GM19099 (cell line): ENCODE measurements around the gene SP9.

Experiments
- POLR2A ChIP-seq: IDR thresholded peaks from 3 replicates; pipeline ENCODE4 v1.6.1; 2011; ENCODE audit warnings: low read depth; ENCODE audit not compliant: insufficient read length; ENCODE audit errors: extremely low read depth

Gene SP9

DNA sequence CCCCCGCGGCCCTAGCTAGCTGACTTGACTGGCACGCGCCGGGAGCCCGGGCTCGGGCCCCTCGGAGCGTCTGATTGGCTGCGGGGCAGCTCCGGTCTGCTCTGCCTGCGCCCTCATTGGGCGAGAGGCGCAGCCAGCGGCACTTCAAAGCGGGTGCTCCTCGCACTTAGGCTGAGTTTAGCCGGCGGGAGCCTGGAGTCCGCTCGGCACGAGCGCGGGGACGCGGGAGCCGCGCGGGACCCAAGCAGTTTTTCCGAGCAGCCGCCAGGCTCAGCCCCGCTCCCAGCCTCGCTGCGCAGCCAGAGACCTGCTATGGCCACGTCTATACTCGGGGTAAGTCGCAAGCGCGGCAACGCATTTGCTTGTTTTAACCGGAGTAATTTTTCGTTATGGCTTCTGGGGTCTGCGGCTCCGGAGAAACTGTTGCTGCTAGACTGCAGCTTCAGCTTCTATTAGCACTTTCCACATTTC is at the start of gene SP9:
Gene SP9 (plus strand): TSS at position 174 of the 471 bp plus-strand sequence. CDS start 139 bp downstream, at position 313.
- no peak for TF ChIP-seq POLR2A

DNA sequence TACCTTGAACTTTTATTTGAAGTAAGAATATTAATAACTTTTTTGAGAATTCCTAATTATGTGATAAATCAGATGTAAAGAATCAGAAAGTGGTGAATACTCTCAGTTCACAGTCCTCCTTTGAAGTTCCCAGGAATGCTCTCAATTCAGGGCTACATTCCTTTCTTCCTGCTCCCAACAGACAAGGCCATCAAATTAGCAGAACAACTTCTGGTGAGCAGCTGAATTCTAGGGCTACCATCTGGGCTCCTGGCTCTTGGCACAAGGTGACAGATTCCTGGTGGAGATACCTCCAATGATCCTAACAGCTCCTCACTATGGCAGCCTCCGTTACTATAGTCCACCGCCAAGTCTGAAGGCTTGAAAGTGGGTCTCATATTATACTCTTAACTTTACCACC is 48.6 kb upstream of the SP9 start:
- TF ChIP-seq POLR2A: no peak

DNA sequence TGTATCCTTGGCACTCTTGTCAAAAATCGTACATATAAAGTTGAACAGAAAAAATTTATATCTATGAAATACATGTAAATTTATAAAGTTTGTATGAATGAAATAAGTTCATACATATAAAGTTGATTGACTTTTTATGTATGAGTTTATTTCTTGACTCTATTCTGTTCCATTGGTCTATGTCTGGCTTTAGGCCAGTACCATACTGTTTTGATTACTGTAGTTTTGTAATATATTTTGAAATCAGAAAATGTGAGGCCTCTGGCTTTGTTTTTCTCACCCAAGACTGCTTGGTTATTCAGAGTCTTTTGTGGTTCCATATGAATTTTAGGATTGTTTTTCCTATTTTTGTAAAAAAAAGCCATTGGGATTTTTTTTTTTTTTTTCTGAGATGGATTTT is 41.8 kb upstream of the SP9 start:
- no peak for TF ChIP-seq POLR2A

- no peak for TF ChIP-seq POLR2A
Observed at GRCh38 chr2:174300114-174300513, 34.6 kb upstream of the SP9 start.

DNA sequence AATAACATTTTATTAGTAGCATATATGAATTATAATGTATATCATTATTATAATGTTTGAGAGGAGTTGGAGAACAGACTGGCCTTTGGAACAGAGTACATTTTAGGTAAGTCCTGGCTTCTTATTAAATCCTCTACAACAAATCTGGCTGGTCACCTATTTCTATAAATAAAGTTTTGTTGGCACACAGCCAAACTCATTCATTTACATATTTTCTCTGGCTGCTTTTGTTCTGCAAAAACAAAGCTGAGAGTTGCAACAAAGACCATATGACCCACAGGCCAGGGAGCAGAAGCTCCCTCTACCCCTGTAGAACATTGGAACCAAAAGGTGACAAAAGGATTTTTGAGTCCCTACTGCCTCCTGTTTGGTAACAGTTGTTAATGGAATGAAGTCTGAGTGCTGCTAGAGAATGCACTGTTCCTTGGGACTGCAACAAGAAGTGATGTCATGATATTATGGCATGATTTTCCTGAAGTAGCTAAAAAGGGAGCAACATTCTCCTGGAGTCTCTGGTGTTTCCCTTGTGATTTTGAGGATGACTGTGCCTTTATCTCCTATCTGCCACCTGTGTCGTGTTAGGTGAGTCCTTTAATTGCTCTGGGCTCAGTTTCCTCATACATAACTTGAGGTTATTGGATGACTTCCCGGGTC is 22.0 kb upstream of the SP9 start:
- TF ChIP-seq POLR2A: no peak

GRCh38 chr2:174322149-174322548 is 12.6 kb upstream of the SP9 start:
- no peak for TF ChIP-seq POLR2A

DNA sequence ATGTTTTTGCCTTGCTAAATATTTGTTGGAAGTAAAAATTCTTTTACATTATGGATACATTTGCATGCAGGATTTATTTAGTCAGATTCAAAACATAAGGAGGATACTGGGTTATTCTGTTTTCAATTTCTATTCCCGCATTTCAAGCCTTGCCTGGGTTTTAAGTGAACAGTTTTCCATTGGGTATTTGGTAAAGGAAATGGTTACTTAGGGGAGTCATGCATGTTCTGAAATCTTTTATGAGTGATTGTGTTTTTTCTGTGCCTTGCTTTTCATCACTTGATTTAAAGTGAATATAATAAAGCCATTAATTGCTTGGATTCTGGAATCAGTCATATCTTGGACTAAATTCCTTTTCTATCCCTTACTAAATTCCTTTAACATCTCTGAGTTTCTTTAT is 12.0 kb upstream of the SP9 start:
- no peak for TF ChIP-seq POLR2A

- TF ChIP-seq POLR2A: no peak
Observed at GRCh38 chr2:174324530-174324929, 10.2 kb upstream of the SP9 start.

GRCh38 chr2:174325373-174326160 is 9.2 kb upstream of the SP9 start:
- TF ChIP-seq POLR2A: no peak

DNA sequence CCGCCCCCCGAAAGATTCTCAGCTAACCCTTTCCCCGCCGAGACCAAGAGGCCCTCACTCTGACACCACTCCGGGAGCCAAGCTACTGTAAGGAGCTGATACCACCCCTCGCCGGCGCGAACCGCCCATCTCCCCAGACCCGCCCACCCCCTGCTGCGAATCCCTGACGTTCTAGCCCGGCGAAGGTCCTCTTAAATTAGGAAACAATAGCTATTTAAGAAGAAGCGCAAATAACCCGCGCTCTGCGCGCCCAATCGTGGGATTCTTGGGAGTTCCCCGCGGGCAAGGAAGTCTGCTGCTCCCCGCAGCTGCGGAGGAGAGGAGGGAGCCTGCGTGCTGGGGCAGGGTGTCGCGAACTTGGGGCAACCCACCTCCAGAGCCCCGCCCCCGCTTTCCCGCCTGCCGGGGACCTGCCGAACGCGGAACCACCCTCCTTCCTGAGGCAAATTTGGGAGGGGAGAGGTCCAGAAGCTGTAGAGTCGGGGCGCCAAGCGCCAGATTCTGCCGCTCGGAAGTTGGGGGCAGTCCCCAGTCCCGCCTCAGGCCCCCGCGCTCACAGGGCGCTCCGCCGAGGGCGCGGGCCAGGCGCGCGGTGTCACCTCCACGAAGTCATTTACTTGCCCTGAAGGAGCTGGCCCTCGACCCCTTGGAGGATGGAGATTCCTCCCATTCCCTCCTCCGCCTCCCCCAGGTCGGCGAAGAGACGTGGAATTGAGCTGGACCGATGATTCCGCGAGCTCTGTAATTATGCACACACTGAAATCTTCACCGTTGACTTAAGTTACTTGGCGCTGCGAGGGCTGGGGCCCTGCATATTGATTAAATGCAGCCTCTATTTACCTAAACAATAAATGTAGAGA is 8.4 kb upstream of the SP9 start:
- TF ChIP-seq POLR2A: no peak

DNA sequence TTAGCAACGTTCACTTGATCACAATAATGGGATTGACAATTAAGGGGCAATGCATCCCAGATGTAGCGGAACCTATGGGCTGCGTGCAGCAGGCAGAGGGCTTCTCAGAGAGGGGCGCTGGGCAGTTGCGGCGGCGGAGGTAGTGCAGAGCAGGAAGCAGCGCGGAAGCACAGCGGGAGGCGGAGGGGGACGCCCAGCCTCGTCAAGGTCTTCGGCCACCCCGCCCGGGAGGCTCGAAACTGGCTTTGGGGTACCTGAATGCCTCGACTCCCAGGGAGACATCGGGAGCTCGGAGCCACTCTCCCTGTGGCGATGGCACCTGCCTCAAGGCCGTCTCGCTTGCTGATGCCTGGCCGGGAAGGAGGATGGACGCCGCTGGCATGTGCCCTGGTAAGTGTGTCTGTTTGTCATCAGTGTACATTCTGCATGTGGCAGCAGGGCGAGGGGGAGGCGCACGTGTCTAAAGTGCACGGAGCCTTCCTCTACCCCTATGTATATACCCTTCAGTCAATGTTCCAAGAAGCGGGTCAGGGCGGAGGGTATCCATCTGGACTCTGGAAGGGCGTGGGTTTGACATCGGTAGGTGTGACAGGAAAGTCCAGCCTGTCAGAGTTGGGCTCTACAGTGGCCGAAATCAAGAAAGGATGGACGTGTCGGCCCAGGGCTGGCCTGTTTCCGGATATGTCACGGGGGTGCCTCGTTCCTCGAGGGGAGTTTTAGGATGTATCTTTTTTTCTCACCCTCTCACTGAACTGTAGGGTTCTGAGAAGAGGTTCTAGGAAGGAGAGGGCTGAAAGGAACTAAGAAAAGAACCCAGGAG is 7.5 kb upstream of the SP9 start:
- TF ChIP-seq POLR2A: no peak

DNA sequence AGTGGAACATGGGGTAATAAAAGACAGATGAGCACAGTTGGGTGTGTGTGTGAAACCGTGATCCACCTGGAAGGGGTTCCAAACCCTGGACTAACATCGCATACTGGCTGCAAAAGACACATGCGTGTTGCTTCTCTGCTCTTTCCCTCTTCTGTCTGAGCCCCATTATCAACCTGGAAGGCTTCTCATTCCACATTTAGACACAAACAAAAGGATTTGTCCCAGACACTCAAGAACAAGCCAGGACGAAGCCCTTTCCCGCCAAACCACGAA is 7.0 kb upstream of the SP9 start:
- no peak for TF ChIP-seq POLR2A

DNA sequence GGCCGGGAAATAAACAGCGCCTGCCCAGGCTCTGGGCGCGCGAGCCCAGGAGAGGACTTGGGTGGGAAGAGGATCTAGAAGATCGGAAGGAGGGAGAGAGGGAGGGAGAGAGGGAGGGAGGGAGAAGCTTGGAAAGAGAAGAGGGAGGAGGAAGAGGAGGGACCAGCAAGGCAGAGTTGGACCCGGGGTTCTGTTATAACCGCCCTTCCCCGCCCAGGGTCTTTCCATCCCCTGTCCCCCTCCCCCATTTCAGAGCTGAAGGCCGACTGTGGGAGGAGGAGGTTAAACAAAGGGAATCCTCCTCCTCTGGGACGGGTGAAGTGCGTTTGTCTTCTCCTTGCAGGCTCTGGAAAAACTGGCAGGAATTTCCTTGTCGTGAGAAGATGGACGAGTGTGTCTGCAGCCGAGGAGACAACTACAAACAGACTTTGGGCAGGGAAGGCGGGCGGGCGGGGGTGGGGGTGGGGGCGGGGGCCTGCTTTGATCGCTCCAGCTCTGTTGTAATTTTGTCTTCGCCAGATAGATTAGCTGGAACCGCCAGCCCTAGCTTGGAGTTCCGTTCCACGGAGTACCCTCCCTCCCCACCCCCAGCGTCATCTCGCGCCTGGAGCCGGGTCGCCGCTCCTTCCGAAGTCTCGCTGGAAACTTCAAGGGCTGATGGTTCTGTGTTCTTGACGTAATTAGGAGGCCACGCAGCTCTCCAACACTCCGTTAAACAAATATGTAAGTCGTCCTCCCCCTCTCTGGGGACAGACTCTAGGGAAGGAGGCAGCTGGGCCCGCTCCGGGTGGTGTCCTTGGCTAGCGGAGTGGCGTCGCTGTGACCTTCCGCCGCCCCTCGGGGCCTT is 6.4 kb upstream of the SP9 start:
- no peak for TF ChIP-seq POLR2A

GRCh38 chr2:174328961-174329715 is 5.6 kb upstream of the SP9 start:
- no peak for TF ChIP-seq POLR2A
